Measurements from ENCODE around the gene NEURL1. TPM values are rescaled to one million over a fixed set of nuclear protein-coding genes. Genes with fewer than 3 reads are reported as not detected.

The NEURL1 gene
- total and polyA plus RNA-seq, 10 of the 15 experiments (the other 5 are each of a cell fraction or from before 2014, with no cell fraction given) = 0.02 to 0.05 (median 0.05) TPM; not detected in 6

- TF ChIP-seq CEBPB (IDR thresholded peaks at IDR 0.05; ENCODE audit: borderline replicate concordance in 1 of 2, low read depth in 2 of 2, low read length in 2 of 2) (no peak), TAF1 (IDR thresholded peaks at IDR 0.05; ENCODE audit: borderline replicate concordance, low read depth, low read length) (no peak), ZNF217 (IDR thresholded peaks at IDR 0.05) (no peak), NR2F1 (conservative IDR thresholded peaks at IDR 0.05) (peak; percentile 76), CTCF (IDR thresholded peaks at IDR 0.05 in 2 of 3, conservative IDR thresholded peaks at IDR 0.05 in 1 of 3; ENCODE audit: control insufficient read depth in 2 of 3, extremely low read depth in 1 of 3, insufficient read depth in 1 of 3, low read depth in 3 of 3, low read length in 3 of 3) (no peak), TARDBP (IDR thresholded peaks at IDR 0.05; ENCODE audit: borderline replicate concordance) (no peak), CEBPZ (IDR thresholded peaks at IDR 0.05; ENCODE audit: low read depth, low read length) (no peak), PML (IDR thresholded peaks at IDR 0.05; ENCODE audit: low read length) (no peak), ZBTB40 (IDR thresholded peaks at IDR 0.05; ENCODE audit: borderline replicate concordance) (no peak), NR2C2 (IDR thresholded peaks at IDR 0.05; ENCODE audit: borderline replicate concordance, control insufficient read depth, insufficient read length, low read depth) (no peak), MXI1 (IDR thresholded peaks at IDR 0.05; ENCODE audit: low read depth, low read length) (no peak), NFYB (IDR thresholded peaks at IDR 0.05; ENCODE audit: insufficient read depth, low read depth, low read length) (no peak), CHD2 (IDR thresholded peaks at IDR 0.05; ENCODE audit: borderline replicate concordance, low read depth, low read length) (no peak), PAX5 (IDR thresholded peaks at IDR 0.05; ENCODE audit: borderline replicate concordance, low read depth, low read length) (no peak), USF2 (IDR thresholded peaks at IDR 0.05; ENCODE audit: borderline replicate concordance, low read depth, low read length) (no peak), NRF1 (conservative IDR thresholded peaks at IDR 0.05; ENCODE audit: low read depth, low read length) (no peak), DPF2 (IDR thresholded peaks at IDR 0.05) (peak; percentile 44; the same call in 1 of the 2 replicates), MEF2B (IDR thresholded peaks at IDR 0.05; ENCODE audit: partially characterized antibody, poor library complexity, severe bottlenecking) (no peak), ZNF622 (IDR thresholded peaks at IDR 0.05) (no peak), MYC (IDR thresholded peaks at IDR 0.05; ENCODE audit: insufficient read depth, insufficient read length, insufficient replicate concordance, low read length, severe bottlenecking) (no peak)
These were observed 10.8 kb downstream of the NEURL1 start (continued) for GRCh38 chr10:103504181-103504783.

Data from GM12878 (cell line).